Natural killer cell (primary cell): Measurements from ENCODE around the gene TPD52L2. TPM values are rescaled to one million over a fixed set of nuclear protein-coding genes. Genes with fewer than 3 reads are reported as not detected.
A peak's percentile ranks its signal among the peaks of the same experiment; 100 is the strongest.

Experiments
- ATAC-seq, 3 donors: fragments of 150-1000 bp in 2 of 3; fragments of 200-7000 bp in 1 of 3; cut with Tn5 transposase; 1 replicate in 1 of 3; 2 replicates in 2 of 3; pipeline ENCODE4 v1.10.0; 2021; ENCODE audit warnings: mild to moderate bottlenecking in 2 of 3, moderate library complexity in 2 of 3
- DNase-seq, 2 donors: peaks; one replicate each; pipeline versions ENCODE4 v3.0.0 to v3.0.0-alpha.2; 2013 to 2021; ENCODE audit warnings: mixed read lengths in 1 of 2
- H3K27ac ChIP-seq: one replicate; pipeline ENCODE4 v1.5.1; 2013; ENCODE audit warnings: mild to moderate bottlenecking, low read length
- H3K27me3 ChIP-seq: one replicate; pipeline ENCODE4 v1.6.1; 2013; ENCODE audit warnings: low read length; ENCODE audit not compliant: control insufficient read depth, insufficient read depth
- H3K36me3 ChIP-seq: one replicate; pipeline ENCODE4 v1.6.1; 2013; ENCODE audit warnings: low read length; ENCODE audit not compliant: control insufficient read depth, insufficient read depth
- H3K4me1 ChIP-seq: one replicate; pipeline ENCODE4 v1.6.1; 2013; ENCODE audit warnings: low read length; ENCODE audit not compliant: control insufficient read depth, insufficient read depth
- H3K4me3 ChIP-seq: one replicate; pipeline ENCODE4 v1.5.1; 2013; ENCODE audit warnings: low read length
- H3K9me3 ChIP-seq: one replicate; pipeline ENCODE4 v1.6.1; 2013; ENCODE audit warnings: low read length; ENCODE audit not compliant: control insufficient read depth, insufficient read depth
- H3K27ac Mint-ChIP-seq, 2 donors: one replicate each; pipeline ENCODE4 v1.8.0; 2022; ENCODE audit warnings: mild to moderate bottlenecking in 2 of 2, mixed read lengths in 2 of 2, moderate library complexity in 1 of 2
- H3K27me3 Mint-ChIP-seq, 2 donors: one replicate each; pipeline ENCODE4 v1.8.0; 2022; ENCODE audit warnings: low read depth in 2 of 2, mixed read lengths in 2 of 2
- H3K36me3 Mint-ChIP-seq: one replicate; pipeline ENCODE4 v1.8.0; 2022; ENCODE audit warnings: mixed read lengths
- H3K4me1 Mint-ChIP-seq, 2 donors: one replicate each; pipeline ENCODE4 v1.8.0; 2022; ENCODE audit warnings: mixed read lengths in 2 of 2
- H3K4me3 Mint-ChIP-seq: one replicate; pipeline ENCODE4 v1.8.0; 2022; ENCODE audit warnings: mild to moderate bottlenecking, moderate library complexity, mixed read lengths
- H3K9me3 Mint-ChIP-seq, 2 donors: one replicate each; pipeline ENCODE4 v1.8.0; 2022; ENCODE audit warnings: mixed read lengths in 2 of 2
- WGBS: methylation state at CpG from one replicate; pipeline ENCODE4 v1.1.7; 2013; ENCODE audit warnings: missing lambda C conversion rate; ENCODE audit not compliant: insufficient coverage; 5-methylcytosine and 5-hydroxymethylcytosine counted together
- intact Hi-C: fragments of 100-400 bp; cut with micrococcal nuclease; formaldehyde crosslinking; loops from one replicate; pipeline ENCODE4 v1.14.2; 2022
- total RNA-seq, 4 donors: library from RNA; stranded (reverse); fragments of 120-200 nt in 1 of 4; gene quantifications; one replicate each; pipeline versions ENCODE4 v1.2.3 to v1.2.4, GENCODE V29; 2013 to 2022
- TF ChIP-seq, protein P1 (sequence below): fragments of 200-600 bp; IDR thresholded peaks from one replicate; pipeline ENCODE4 v1.8.0; 2022; ENCODE audit warnings: antibody characterized with exemption

Gene TPD52L2
- total RNA-seq, 3 donors from 2014 or later (not counting 1 experiment from before 2014, with no cell fraction given) = 36.8 to 47.2 (median 45.1) TPM

- WGBS = 98% methylated on average over 11 of the region's 11 CpGs
- intact Hi-C loops = no loop called here
Observed at GRCh38 chr20:63886921-63887320, 21.9 kb downstream of the TPD52L2 start.

GRCh38 chr20:63889241-63890200 lies 24.5 kb downstream of the TPD52L2 start:
- DNase-seq = no peak
- Histone ChIP-seq H3K36me3 (peaks cover 37% of the 10 kb centered on the region), H3K27ac (no peak overlapping the region)

More at GRCh38 chr20:63886921-63887320, 21.9 kb downstream of the TPD52L2 start:
- Histone ChIP-seq H3K36me3 (peaks cover 56% of the 10 kb centered on the region), H3K4me3 (no peak overlapping the region), H3K4me1 (peaks cover 13% of the 10 kb centered on the region), H3K9me3 (no peaks in the 10 kb centered on the region), H3K27ac (no peak overlapping the region), H3K27me3 (no peaks in the 10 kb centered on the region)
- TF ChIP-seq, protein P1, sequence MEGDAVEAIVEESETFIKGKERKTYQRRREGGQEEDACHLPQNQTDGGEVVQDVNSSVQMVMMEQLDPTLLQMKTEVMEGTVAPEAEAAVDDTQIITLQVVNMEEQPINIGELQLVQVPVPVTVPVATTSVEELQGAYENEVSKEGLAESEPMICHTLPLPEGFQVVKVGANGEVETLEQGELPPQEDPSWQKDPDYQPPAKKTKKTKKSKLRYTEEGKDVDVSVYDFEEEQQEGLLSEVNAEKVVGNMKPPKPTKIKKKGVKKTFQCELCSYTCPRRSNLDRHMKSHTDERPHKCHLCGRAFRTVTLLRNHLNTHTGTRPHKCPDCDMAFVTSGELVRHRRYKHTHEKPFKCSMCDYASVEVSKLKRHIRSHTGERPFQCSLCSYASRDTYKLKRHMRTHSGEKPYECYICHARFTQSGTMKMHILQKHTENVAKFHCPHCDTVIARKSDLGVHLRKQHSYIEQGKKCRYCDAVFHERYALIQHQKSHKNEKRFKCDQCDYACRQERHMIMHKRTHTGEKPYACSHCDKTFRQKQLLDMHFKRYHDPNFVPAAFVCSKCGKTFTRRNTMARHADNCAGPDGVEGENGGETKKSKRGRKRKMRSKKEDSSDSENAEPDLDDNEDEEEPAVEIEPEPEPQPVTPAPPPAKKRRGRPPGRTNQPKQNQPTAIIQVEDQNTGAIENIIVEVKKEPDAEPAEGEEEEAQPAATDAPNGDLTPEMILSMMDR = no peak
- H3K27ac Mint-ChIP-seq = peak overlapping the region in 1 of 2 donors; percentile 31
- no peak for DNase-seq
- H3K4me1 Mint-ChIP-seq = peaks cover 4 to 12% of the 10 kb centered on the region in 2 donors
- ATAC-seq = no peak
- no peaks in the 10 kb centered on the region for H3K9me3 Mint-ChIP-seq
- no peak overlapping the region for H3K4me3 Mint-ChIP-seq
- no peaks in the 10 kb centered on the region for H3K27me3 Mint-ChIP-seq
- H3K36me3 Mint-ChIP-seq = no peaks in the 10 kb centered on the region

DNA sequence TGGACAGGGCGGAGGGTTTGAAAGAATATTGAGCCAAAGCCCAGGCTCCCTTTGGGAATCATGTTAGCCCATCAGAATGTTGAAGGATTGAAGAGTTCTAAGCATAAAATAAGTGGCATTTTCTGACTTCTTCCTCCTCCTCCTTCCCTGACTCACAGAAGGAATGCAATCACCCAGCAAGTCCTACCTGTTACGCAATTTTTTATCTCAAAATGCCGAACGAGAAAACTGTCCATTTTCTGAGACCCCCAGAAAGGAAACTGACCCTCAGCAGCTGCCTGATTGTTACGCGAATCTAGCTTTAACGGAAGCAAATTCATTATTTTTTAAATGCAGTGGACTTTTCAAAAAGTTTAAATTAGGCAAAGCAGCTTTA lies 25.1 kb downstream of the TPD52L2 start:
- intact Hi-C loops = no loop called here
- Histone ChIP-seq H3K27me3 (no peaks in the 10 kb centered on the region), H3K9me3 (no peaks in the 10 kb centered on the region), H3K4me3 (no peak overlapping the region), H3K27ac (no peak overlapping the region), H3K36me3 (peaks cover 37% of the 10 kb centered on the region), H3K4me1 (peaks cover 11% of the 10 kb centered on the region)
- WGBS = 98% methylated on average over 7 of the region's 7 CpGs
- H3K4me3 Mint-ChIP-seq = no peak overlapping the region
- no peak overlapping the region for H3K27ac Mint-ChIP-seq
- H3K4me1 Mint-ChIP-seq = peaks cover 6 to 8% of the 10 kb centered on the region in 2 donors
- no peaks in the 10 kb centered on the region for H3K27me3 Mint-ChIP-seq
- ATAC-seq (no peak), DNase-seq (no peak)
- no peaks in the 10 kb centered on the region for H3K9me3 Mint-ChIP-seq
- no peaks in the 10 kb centered on the region for H3K36me3 Mint-ChIP-seq
- TF ChIP-seq, protein P1 = no peak

More at GRCh38 chr20:63889241-63890200, 24.5 kb downstream of the TPD52L2 start:
- H3K9me3 Mint-ChIP-seq = no peaks in the 10 kb centered on the region
- H3K36me3 Mint-ChIP-seq = no peaks in the 10 kb centered on the region
- no peaks in the 10 kb centered on the region for H3K27me3 Mint-ChIP-seq
- 96% methylated on average over 25 of the region's 25 CpGs for WGBS
- H3K4me3 Mint-ChIP-seq = no peak overlapping the region
- peaks cover 6 to 14% of the 10 kb centered on the region in 2 donors for H3K4me1 Mint-ChIP-seq
- H3K27ac Mint-ChIP-seq = no peak overlapping the region
- TF ChIP-seq, protein P1 = no peak
- no peak overlapping the region for H3K4me3 ChIP-seq
- ATAC-seq = no peak
- no peaks in the 10 kb centered on the region for H3K9me3 ChIP-seq
- intact Hi-C loops = no loop called here
- peaks cover 15% of the 10 kb centered on the region for H3K4me1 ChIP-seq
- no peaks in the 10 kb centered on the region for H3K27me3 ChIP-seq
